Neutrophil (primary cell): ENCODE results near the gene WNT7B.

Experiments used
- H3K27ac ChIP-seq: fragments of 200-600 bp; sonication (generic); 2 replicates; pipeline ENCODE4 v1.5.1; 2016; ENCODE audit warnings: mild to moderate bottlenecking, moderate library complexity
- H3K27me3 ChIP-seq: fragments of 200-600 bp; sonication (generic); 2 replicates; pipeline ENCODE4 v1.6.0; 2016; ENCODE audit warnings: mild to moderate bottlenecking
- H3K36me3 ChIP-seq: fragments of 200-600 bp; sonication (generic); 2 replicates; pipeline ENCODE4 v1.5.1; 2017
- H3K4me1 ChIP-seq, 2 experiments: fragments of 200-600 bp in 1 of 2; sonication (generic) in 1 of 2; 1 replicate in 1 of 2; 2 replicates in 1 of 2; pipeline versions ENCODE4 v1.5.1 to v1.6.1; 2013 to 2016; ENCODE audit warnings: low read depth in 1 of 2, low read length in 1 of 2, mild to moderate bottlenecking in 1 of 2, moderate library complexity in 1 of 2; ENCODE audit not compliant: control insufficient read depth in 1 of 2, insufficient read depth in 1 of 2
- H3K4me3 ChIP-seq, 2 experiments: fragments of 200-600 bp in 1 of 2; sonication (generic) in 1 of 2; 1 replicate in 1 of 2; 2 replicates in 1 of 2; pipeline ENCODE4 v1.5.1; 2013 to 2016; ENCODE audit warnings: low read depth in 1 of 2, low read length in 1 of 2, mild to moderate bottlenecking in 1 of 2, moderate library complexity in 1 of 2
- H3K9me3 ChIP-seq: fragments of 200-600 bp; sonication (generic); 2 replicates; pipeline ENCODE4 v1.5.1; 2016
- TF ChIP-seq, protein P1 (sequence below): fragments of 200-600 bp; sonication (generic); IDR thresholded peaks from 2 replicates; pipeline ENCODE4 v1.5.1; 2016; ENCODE audit warnings: antibody characterized with exemption

The WNT7B gene

DNA sequence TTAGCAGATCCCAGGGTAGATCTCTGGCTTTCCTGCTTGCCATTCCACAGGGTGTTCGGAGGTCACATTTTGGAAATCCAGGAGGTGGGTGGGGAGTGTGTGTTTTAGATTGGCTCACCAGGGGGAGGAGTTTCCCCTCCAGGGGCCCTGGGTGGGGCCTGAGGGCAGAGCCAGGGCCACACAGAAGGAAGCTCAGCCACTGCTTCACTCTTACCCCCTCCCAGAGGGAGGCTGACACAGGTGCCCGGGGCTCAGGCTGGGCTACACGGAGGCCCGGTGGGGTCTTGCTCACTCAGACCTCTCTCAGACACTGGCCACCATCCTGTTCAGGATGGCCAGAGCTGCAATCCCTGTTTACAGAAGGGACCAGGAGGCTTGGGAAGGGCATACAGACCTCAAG, 2.5 kb downstream of the WNT7B start:
- H3K9me3 ChIP-seq, result no peaks in the 10 kb centered on the region
- H3K27ac ChIP-seq, result no peak overlapping the region

DNA sequence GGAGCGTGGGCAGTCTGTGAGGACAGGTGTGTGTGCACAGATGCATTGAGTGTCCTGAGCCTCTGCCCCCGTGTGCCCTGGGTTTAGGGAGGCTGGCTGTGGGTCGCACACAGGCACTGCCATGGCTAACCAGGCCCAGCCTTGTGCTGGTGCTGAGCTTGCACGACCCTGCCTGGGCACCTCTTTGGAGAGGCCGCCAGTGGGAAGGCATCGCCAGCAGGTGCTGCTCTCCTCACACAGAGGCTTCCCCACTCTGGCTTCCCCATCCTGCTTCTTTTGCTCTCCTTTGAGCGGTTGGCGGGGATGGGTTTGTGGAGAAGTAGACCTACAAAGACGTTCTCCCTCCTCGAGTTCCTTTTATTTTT, 4.1 kb downstream of the WNT7B start:
- H3K27me3 ChIP-seq, result peaks cover 100% of the 10 kb centered on the region
- H3K4me3 ChIP-seq, result no peak overlapping the region
- H3K27ac ChIP-seq, result no peak overlapping the region
- peaks cover 0 to 8% of the 10 kb centered on the region in 2 experiments for H3K4me1 ChIP-seq
- no peaks in the 10 kb centered on the region for H3K9me3 ChIP-seq
- no peaks in the 10 kb centered on the region for H3K36me3 ChIP-seq
- TF ChIP-seq, protein P1, sequence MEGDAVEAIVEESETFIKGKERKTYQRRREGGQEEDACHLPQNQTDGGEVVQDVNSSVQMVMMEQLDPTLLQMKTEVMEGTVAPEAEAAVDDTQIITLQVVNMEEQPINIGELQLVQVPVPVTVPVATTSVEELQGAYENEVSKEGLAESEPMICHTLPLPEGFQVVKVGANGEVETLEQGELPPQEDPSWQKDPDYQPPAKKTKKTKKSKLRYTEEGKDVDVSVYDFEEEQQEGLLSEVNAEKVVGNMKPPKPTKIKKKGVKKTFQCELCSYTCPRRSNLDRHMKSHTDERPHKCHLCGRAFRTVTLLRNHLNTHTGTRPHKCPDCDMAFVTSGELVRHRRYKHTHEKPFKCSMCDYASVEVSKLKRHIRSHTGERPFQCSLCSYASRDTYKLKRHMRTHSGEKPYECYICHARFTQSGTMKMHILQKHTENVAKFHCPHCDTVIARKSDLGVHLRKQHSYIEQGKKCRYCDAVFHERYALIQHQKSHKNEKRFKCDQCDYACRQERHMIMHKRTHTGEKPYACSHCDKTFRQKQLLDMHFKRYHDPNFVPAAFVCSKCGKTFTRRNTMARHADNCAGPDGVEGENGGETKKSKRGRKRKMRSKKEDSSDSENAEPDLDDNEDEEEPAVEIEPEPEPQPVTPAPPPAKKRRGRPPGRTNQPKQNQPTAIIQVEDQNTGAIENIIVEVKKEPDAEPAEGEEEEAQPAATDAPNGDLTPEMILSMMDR, result no peak

More for the DNA sequence above, 2.5 kb downstream of the WNT7B start:
- H3K27me3 ChIP-seq, result peaks cover 100% of the 10 kb centered on the region
- H3K4me3 ChIP-seq, result no peak overlapping the region
- H3K4me1 ChIP-seq, result peaks cover 12 to 20% of the 10 kb centered on the region in 2 experiments
- H3K36me3 ChIP-seq, result no peaks in the 10 kb centered on the region
- TF ChIP-seq, protein P1, result no peak

DNA sequence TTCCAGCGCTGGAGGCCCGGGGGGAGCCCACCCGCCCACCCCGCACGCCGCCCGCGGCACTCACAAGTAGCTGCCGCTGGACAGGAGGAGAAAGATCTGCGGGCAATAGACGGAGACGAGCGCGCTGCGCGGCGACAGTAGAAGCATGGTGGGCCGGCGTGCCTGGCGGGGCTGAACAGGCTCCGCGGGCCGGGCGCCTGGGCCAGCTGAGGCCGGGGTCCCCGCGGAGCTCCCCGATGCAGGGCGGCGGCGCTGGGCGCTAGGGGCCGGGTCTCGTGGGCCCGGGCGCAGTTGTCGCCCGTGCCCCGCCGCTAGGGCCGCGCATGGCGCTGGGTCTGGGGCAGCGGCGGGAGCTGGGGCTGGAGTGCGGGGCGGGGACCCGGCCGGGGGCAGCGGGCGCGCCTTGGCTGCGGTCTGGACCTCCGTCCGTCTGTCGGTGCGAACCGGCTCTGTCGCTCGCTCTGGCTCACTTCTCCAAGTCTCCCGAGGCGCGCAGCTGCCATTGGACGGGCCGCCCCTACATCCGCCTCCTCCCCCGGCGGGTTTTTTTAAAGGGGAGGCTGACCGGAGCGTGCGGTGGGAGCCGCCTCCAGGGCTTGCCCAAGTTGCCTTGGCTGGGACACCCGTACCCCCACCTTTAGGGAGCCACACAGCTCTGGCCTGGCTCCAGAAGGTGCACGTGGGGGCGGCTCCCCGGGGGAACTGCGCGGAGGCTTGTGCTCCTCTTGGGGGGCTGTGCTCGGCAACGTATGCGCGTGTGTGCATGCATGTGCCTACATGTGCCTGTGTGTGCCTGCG, 4.7 kb downstream of the WNT7B start:
- Histone ChIP-seq H3K4me3 (no peak overlapping the region), H3K36me3 (no peaks in the 10 kb centered on the region), H3K9me3 (no peaks in the 10 kb centered on the region), H3K27me3 (peaks cover 100% of the 10 kb centered on the region), H3K4me1 (peaks cover 0 to 8% of the 10 kb centered on the region in 2 experiments), H3K27ac (no peak overlapping the region)
- TF ChIP-seq, protein P1, result no peak

- TF ChIP-seq, protein P1, result no peak
- Histone ChIP-seq H3K27ac (no peak overlapping the region), H3K36me3 (no peaks in the 10 kb centered on the region), H3K4me3 (no peak overlapping the region), H3K9me3 (no peaks in the 10 kb centered on the region), H3K27me3 (peaks cover 100% of the 10 kb centered on the region), H3K4me1 (peaks cover 0 to 3% of the 10 kb centered on the region in 2 experiments)
Measured at GRCh38 chr22:45971408-45972028, 5.4 kb downstream of the WNT7B start.

DNA sequence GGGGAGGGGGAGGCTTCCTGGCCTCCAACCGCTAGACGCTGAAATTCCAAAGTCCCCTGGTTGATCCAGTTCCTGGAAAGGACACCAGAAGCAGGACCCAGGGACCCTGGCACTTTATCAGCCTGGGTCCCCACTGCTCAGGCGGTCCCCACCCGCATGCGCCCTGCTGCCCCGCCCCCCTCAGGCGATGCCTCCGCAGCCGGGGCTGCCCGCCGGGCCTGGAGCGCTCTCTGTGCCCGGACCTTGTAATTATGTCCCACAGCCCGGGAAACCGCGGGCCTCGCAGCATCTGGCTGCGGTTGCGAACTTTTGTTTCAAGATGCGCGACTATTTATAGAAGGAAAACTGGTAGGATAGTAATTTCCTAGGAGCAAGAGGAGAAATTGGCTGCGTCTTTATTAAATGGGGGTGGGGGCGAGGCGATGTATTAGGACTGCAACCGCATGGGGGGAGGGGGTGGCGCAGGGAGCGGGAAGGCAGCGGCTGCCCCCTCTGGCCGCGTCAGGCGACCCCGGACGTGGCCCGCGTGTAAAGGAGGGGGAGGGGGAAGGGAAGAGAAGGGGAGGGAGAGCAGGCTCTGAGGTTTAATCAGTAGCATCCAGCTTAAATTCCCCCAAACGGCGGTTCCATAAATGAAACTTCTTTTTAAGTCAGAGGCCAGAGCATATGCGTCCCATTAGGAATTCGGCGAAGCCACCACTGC, 6.1 kb downstream of the WNT7B start:
- TF ChIP-seq, protein P1, result no peak
- Histone ChIP-seq H3K4me1 (no peaks in the 10 kb centered on the region), H3K27me3 (peaks cover 100% of the 10 kb centered on the region), H3K4me3 (no peak overlapping the region), H3K27ac (no peak overlapping the region), H3K9me3 (no peaks in the 10 kb centered on the region), H3K36me3 (no peaks in the 10 kb centered on the region)
